ENCODE results near the gene KIF1B.
"Not testable (repeated sequence)": the region's sequence is repeated elsewhere in the genome, so short reads cannot be mapped to it uniquely, and the experiment has no call there.

The KIF1B gene

DNA sequence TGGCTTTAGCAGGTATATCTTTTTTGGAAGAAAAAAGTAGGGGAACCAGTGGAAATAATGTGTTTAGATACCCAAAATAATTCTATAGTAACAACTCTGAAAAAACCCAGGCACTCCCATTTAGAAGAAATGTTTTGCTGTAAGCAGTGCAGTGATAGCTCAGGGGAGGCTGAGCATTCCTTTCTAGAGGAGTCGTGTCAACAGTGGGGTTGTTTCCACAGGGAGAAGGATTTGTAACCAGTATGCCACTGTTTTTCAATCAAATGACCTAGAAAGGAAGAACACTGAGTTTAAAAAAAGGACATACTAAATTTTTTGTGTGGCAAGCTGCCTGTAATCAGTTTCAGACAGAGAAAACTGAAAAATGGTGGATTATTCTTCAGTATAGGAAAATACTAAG is 190.9 kb downstream of the KIF1B start:
- Histone ChIP-seq H3K4me3 (peak overlapping the region; percentile 93; the same call in 1 of the 2 replicates), H3K9me3 (ENCODE audit: low read depth, low read length) (no peaks in the 10 kb centered on the region), H3K9ac (ENCODE audit: insufficient read length) (peak overlapping the region; percentile 37), H3K27ac (peak overlapping the region; percentile 67), H3K36me3 (ENCODE audit: insufficient read depth, low read length) (peaks cover 57% of the 10 kb centered on the region)
- no peak for DNase-seq (ENCODE audit: low read depth, low spot score)
- TF ChIP-seq FOXP2 (optimal IDR thresholded peaks at IDR 0.05; ENCODE audit: control extremely low read depth, extremely low read length, insufficient read depth), result no peak
- TF ChIP-seq POLR2AphosphoS5 (IDR thresholded peaks at IDR 0.05; ENCODE audit: borderline replicate concordance, low read depth, low read length), result no peak

DNA sequence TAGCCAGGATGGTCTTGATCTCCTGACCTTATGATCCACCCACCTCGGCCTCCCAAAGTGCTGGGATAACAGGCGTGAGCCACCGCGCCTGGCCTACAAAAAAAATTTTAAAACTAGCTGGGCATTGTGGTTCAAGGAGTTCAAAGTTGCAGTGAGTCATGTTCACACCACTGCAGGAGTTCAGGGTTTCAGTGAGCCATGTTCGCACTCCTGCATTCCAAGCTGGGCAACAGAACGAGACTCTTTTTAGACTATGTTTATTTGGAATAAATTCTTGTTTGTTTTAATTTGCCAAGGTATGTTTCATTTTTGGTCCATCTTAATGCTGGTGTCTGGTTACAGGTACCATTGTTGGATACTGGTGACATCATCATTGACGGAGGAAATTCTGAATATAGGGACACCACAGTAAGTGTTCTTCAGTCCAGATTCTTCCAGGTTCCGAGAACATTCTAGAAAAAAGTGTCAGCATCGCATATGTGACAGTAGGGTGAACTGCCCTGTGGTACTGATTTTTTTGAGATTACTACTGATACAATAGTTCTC is 192.4 kb downstream of the KIF1B start:
- H3K27ac ChIP-seq, result no peak overlapping the region
- no peaks in the 10 kb centered on the region for H3K9me3 ChIP-seq (ENCODE audit: low read depth, low read length)
- DNase-seq (ENCODE audit: low read depth, low spot score), result no peak
- TF ChIP-seq EZH2 (IDR thresholded peaks at IDR 0.05), result no peak
- TF ChIP-seq POLR2AphosphoS5 (IDR thresholded peaks at IDR 0.05; ENCODE audit: borderline replicate concordance, low read depth, low read length), result no peak
- TF ChIP-seq FOXP2 (optimal IDR thresholded peaks at IDR 0.05; ENCODE audit: control extremely low read depth, extremely low read length, insufficient read depth), result no peak
- H3K9ac ChIP-seq (ENCODE audit: insufficient read length), result no peak overlapping the region
- no peak overlapping the region for H3K4me3 ChIP-seq
- H3K36me3 ChIP-seq (ENCODE audit: insufficient read depth, low read length), result peaks cover 72% of the 10 kb centered on the region

DNA sequence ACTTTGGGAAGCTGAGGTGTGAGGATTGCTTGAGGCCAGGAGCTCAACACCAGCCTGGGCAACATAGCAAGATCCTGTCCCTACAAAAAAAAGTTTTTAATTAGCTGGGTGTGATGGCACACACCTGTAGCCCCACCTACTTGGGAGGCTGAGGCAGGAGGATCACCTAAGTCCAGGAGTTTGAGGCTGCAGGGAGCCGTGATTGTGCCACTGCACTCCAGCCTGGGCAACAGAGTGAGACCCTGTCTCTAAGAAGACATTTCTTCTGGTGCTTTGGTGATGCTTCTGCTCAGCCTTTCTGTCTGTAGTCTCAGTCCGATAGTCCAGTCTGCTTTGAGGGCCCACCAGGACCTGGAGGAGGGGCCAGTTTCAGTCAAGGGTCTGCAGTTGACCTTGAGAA is 196.8 kb downstream of the KIF1B start:
- Histone ChIP-seq H3K27ac (no peak overlapping the region), H3K4me3 (no peak overlapping the region), H3K9me3 (ENCODE audit: low read depth, low read length) (no peaks in the 10 kb centered on the region), H3K36me3 (ENCODE audit: insufficient read depth, low read length) (peaks cover 99% of the 10 kb centered on the region), H3K9ac (ENCODE audit: insufficient read length) (no peak overlapping the region)
- TF ChIP-seq EZH2 (IDR thresholded peaks at IDR 0.05), result no peak
- no peak for TF ChIP-seq FOXP2 (optimal IDR thresholded peaks at IDR 0.05; ENCODE audit: control extremely low read depth, extremely low read length, insufficient read depth)
- no peak for TF ChIP-seq POLR2AphosphoS5 (IDR thresholded peaks at IDR 0.05; ENCODE audit: borderline replicate concordance, low read depth, low read length)
- no peak for DNase-seq (ENCODE audit: low read depth, low spot score)

DNA sequence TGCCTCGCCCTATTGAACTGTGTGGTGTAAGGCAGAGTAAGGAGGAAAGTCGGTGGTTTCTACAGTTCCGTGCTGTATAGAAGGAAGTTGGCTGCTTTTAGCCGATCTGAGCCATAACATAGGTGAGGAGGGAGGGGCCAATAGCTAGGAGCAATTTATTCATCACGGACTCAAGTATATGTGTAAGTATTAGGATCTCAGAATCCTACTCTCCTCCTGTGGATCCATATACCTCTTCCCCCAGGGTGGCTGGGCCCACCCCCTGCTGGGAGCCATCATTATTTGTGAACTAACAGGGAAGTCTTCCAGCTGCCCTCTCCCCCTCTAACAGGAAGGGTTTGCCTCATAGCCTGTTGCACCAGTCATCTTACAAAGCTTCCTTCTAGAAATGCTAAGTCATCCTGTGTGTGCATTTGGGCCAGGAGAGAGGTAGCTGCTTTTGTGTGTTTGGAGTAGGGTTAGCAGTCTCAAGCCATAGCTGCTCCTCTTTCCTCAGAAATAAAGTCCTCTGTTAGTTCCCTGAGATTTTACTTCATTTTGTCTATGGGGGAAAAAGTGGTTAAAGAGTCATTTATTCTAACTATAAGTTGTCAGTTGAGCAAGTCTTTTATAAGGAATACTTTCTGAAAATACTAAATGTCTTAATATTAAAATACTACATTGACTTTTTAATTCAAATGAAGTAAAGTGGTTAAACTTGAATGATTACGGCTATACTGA is 205.0 kb downstream of the KIF1B start:
- TF ChIP-seq POLR2AphosphoS5 (IDR thresholded peaks at IDR 0.05; ENCODE audit: borderline replicate concordance, low read depth, low read length), result no peak
- no peak for TF ChIP-seq EZH2 (IDR thresholded peaks at IDR 0.05)
- no peak for TF ChIP-seq FOXP2 (optimal IDR thresholded peaks at IDR 0.05; ENCODE audit: control extremely low read depth, extremely low read length, insufficient read depth)
- DNase-seq (ENCODE audit: low read depth, low spot score), result no peak
- Histone ChIP-seq H3K36me3 (ENCODE audit: insufficient read depth, low read length) (peaks cover 95% of the 10 kb centered on the region), H3K9me3 (ENCODE audit: low read depth, low read length) (no peaks in the 10 kb centered on the region), H3K4me3 (no peak overlapping the region), H3K9ac (ENCODE audit: insufficient read length) (no peak overlapping the region), H3K27ac (peak overlapping the region; percentile 83)

DNA sequence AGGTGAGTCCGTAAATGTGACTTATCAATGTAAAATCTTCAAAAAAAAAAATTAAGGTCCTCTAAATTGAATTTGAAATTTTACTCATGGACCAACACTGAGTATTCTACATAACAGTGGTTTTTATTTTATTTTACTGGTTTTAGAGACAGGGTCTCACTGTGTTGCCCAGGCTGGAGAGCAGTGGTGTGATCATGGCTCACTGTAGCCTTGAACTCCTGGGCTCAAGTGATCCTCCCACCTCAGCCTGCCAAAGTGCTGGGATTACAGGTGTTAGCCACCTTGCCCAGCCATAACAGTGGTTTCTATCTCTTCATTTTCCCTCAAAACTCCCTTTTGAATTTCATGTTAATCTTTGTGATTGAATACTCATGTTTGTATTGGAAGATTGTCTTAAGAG is 205.6 kb downstream of the KIF1B start:
- not testable (repeated sequence) for DNase-seq (ENCODE audit: low read depth, low spot score); H3K9me3 ChIP-seq (ENCODE audit: low read depth, low read length); H3K9ac ChIP-seq (ENCODE audit: insufficient read length); H3K4me3 ChIP-seq
- H3K36me3 ChIP-seq (ENCODE audit: insufficient read depth, low read length), result peaks cover 93% of the 10 kb centered on the region
- peak overlapping the region; percentile 83 for H3K27ac ChIP-seq

DNA sequence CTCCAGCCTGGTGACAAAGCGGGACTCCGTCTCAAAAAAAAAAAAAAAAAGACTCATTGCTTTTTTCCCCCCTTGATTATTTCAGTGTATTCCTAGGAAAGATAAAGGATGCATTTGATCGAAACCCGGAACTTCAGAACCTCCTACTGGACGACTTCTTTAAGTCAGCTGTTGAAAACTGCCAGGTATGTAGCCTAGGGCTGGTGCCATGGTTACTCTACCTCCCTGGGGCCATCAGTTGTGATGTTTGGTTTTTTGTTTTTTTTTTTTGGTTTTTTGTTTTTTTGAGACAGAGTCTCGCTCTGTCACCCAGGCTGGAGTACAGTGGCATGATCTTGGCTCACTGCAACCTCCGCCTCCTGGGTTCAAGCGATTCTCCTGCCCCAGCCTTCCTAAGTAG is 208.4 kb downstream of the KIF1B start:
- H3K27ac ChIP-seq, result not testable (repeated sequence)
- peaks cover 67% of the 10 kb centered on the region for H3K36me3 ChIP-seq (ENCODE audit: insufficient read depth, low read length)

DNA sequence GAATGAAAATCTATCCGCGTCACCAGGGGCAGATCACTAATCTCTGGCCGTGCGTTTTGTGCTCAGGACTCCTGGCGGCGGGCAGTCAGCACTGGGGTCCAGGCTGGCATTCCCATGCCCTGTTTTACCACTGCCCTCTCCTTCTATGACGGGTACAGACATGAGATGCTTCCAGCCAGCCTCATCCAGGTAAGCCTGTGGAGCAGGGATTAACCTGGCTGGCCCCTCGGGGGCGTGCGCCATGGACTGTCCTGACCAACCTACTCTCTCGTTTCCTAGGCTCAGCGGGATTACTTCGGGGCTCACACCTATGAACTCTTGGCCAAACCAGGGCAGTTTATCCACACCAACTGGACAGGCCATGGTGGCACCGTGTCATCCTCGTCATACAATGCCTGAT is 209.0 kb downstream of the KIF1B start:
- no peak overlapping the region for H3K4me3 ChIP-seq
- TF ChIP-seq FOXP2 (optimal IDR thresholded peaks at IDR 0.05; ENCODE audit: control extremely low read depth, extremely low read length, insufficient read depth) (no peak), POLR2AphosphoS5 (IDR thresholded peaks at IDR 0.05; ENCODE audit: borderline replicate concordance, low read depth, low read length) (no peak), EZH2 (IDR thresholded peaks at IDR 0.05) (no peak)
- DNase-seq (ENCODE audit: low read depth, low spot score), result no peak
- no peaks in the 10 kb centered on the region for H3K9me3 ChIP-seq (ENCODE audit: low read depth, low read length)
- no peak overlapping the region for H3K27ac ChIP-seq
- H3K9ac ChIP-seq (ENCODE audit: insufficient read length), result no peak overlapping the region
- H3K36me3 ChIP-seq (ENCODE audit: insufficient read depth, low read length), result peaks cover 61% of the 10 kb centered on the region

More for the DNA sequence above, 208.4 kb downstream of the KIF1B start:
- not testable (repeated sequence) for H3K9me3 ChIP-seq (ENCODE audit: low read depth, low read length); DNase-seq (ENCODE audit: low read depth, low spot score); H3K9ac ChIP-seq (ENCODE audit: insufficient read length); H3K4me3 ChIP-seq

DNA sequence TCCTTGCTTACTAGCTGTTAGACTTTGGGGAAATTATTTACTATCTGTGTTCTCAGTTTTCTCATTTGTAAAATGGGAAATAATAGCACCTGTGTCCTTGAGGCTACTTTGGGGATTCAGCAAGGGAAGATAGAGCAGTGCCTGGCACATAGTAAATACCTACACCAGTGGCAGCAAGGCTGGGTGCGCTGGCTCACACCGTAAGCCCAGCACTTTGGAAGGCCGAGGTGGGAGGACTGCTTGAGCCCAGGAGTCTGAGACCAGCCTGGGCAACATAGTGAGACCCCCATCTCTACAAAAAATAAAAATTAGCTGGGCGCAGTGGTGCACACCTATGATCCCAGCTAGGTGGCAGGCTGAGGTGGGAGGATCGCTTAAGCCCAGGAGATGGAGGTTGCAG is 211.3 kb downstream of the KIF1B start:
- Histone ChIP-seq H3K27ac (no peak overlapping the region), H3K36me3 (ENCODE audit: insufficient read depth, low read length) (peaks cover 38% of the 10 kb centered on the region), H3K9ac (ENCODE audit: insufficient read length) (no peak overlapping the region), H3K4me3 (no peak overlapping the region), H3K9me3 (ENCODE audit: low read depth, low read length) (no peaks in the 10 kb centered on the region)
- DNase-seq (ENCODE audit: low read depth, low spot score), result no peak
- TF ChIP-seq POLR2AphosphoS5 (IDR thresholded peaks at IDR 0.05; ENCODE audit: borderline replicate concordance, low read depth, low read length), result no peak
- no peak for TF ChIP-seq FOXP2 (optimal IDR thresholded peaks at IDR 0.05; ENCODE audit: control extremely low read depth, extremely low read length, insufficient read depth)
- TF ChIP-seq EZH2 (IDR thresholded peaks at IDR 0.05), result no peak

DNA sequence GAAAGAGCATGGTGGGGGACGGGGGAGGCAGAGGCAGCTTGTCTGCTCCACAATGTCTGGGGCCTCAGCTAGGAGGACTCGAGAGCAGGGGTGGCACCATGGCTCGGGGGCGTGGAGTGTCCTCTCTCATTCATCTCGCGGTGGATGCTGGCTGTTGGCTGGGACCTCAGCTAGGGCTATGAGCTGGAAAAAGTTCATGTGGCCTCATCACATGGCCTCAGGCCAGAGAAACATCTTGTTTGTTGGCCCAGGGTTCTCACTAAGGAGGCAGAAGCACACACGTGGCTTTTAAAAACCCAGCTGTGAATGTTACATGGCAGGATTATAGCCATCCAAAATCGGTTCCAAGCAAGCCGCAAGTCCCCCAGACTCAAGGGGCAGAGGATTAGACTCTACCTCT is 213.7 kb downstream of the KIF1B start:
- no peak; the same call in 1 of the 2 replicates for TF ChIP-seq POLR2AphosphoS5 (IDR thresholded peaks at IDR 0.05; ENCODE audit: borderline replicate concordance, low read depth, low read length)
- TF ChIP-seq EZH2 (IDR thresholded peaks at IDR 0.05), result no peak
- TF ChIP-seq FOXP2 (optimal IDR thresholded peaks at IDR 0.05; ENCODE audit: control extremely low read depth, extremely low read length, insufficient read depth), result no peak
- Histone ChIP-seq H3K4me3 (no peak overlapping the region), H3K36me3 (ENCODE audit: insufficient read depth, low read length) (peaks cover 15% of the 10 kb centered on the region), H3K9ac (ENCODE audit: insufficient read length) (peak overlapping the region; percentile 19), H3K27ac (peak overlapping the region; percentile 64), H3K9me3 (ENCODE audit: low read depth, low read length) (no peaks in the 10 kb centered on the region)
- no peak for DNase-seq (ENCODE audit: low read depth, low spot score)
